PFSK-1 (cell line): Measurements from ENCODE around the gene CCL17.

Source experiments
- FOXP2 ChIP-seq: optimal IDR thresholded peaks from 2 replicates; pipeline ENCODE3; 2011; ENCODE audit warnings: borderline replicate concordance, control low read depth, inconsistent platforms; ENCODE audit not compliant: insufficient read depth; ENCODE audit errors: extremely low read length, extremely low read depth
- POLR2AphosphoS5 ChIP-seq: IDR thresholded peaks from 2 replicates; pipeline ENCODE4 v1.6.1; 2012; ENCODE audit warnings: low read depth, mild to moderate bottlenecking, control low read depth, low read length, moderate library complexity
- REST ChIP-seq, 2 experiments: IDR thresholded peaks; 2 replicates each; pipeline versions ENCODE4 v1.6.1 to v1.8.0; 2011 to 2012; ENCODE audit warnings: low read depth in 2 of 2, low read length in 2 of 2, control low read depth in 1 of 2, inconsistent platforms in 1 of 2, mild to moderate bottlenecking in 1 of 2, moderate library complexity in 1 of 2; ENCODE audit not compliant: insufficient read depth in 1 of 2
- SIN3A ChIP-seq: IDR thresholded peaks from 2 replicates; pipeline ENCODE4 v1.6.1; 2012; ENCODE audit warnings: mild to moderate bottlenecking, low read length, moderate library complexity, borderline replicate concordance; ENCODE audit not compliant: insufficient read depth
- TAF1 ChIP-seq: IDR thresholded peaks from 2 replicates; pipeline ENCODE4 v1.6.1; 2012; ENCODE audit warnings: low read length, control low read depth, borderline replicate concordance; ENCODE audit not compliant: insufficient read depth

CCL17 gene

GRCh38 chr16:57462209-57462977 lies 57.8 kb downstream of the CCL17 start, which contains the start of gene POLR2C:
Gene POLR2C (plus strand): TSS chr16:57462679. CDS start chr16:57462725, 46 bp downstream.
- TF ChIP-seq FOXP2 (peak; percentile 88), REST (IDR thresholded peaks at IDR 0.05; ENCODE audit: insufficient read depth in 1 of 2, low read depth in 2 of 2, low read length in 2 of 2) (peak in 1 of 2 experiments; percentile 56; a peak in 1 of 4 replicates), TAF1 (peak; percentile 93), SIN3A (no peak), POLR2AphosphoS5 (peak; percentile 90)

- TF ChIP-seq TAF1 (no peak), FOXP2 (no peak), POLR2AphosphoS5 (no peak), SIN3A (no peak), REST (IDR thresholded peaks at IDR 0.05; ENCODE audit: insufficient read depth in 1 of 2, low read depth in 2 of 2, low read length in 2 of 2) (no peak)
Observed at GRCh38 chr16:57462978-57463362, 58.4 kb downstream of the CCL17 start.

- no peak for TF ChIP-seq TAF1
- TF ChIP-seq FOXP2: no peak
- no peak for TF ChIP-seq REST (IDR thresholded peaks at IDR 0.05; ENCODE audit: insufficient read depth in 1 of 2, low read depth in 2 of 2, low read length in 2 of 2)
Observed at GRCh38 chr16:57464523-57464922, 60.0 kb downstream of the CCL17 start.
